HG02884 (cell line): ENCODE results near the gene SRSF4.

Experiments used
- ATAC-seq: cut with Tn5 transposase; IDR thresholded peaks from one replicate; pipeline ENCODE4 v1.9.1; 2021; ENCODE audit warnings: mild to moderate bottlenecking, moderate library complexity; ENCODE audit not compliant: unreplicated experiment

Gene SRSF4

GRCh38 chr1:29099286-29099685, 82.4 kb downstream of the SRSF4 start:
- no peak for ATAC-seq
